C4-2B (cell line): ENCODE measurements around the gene SMARCA2.

Source experiments
- H3K27ac ChIP-seq: fragments of 450-650 bp; 2 replicates; pipeline ENCODE4 v1.5.1; 2017
- ZFX ChIP-seq: fragments of 450-650 bp; IDR thresholded peaks from 2 replicates; pipeline ENCODE4 v1.6.1; 2017
- TF ChIP-seq, protein P1 (sequence below): fragments of 450-650 bp; conservative IDR thresholded peaks from 2 replicates; pipeline ENCODE4 v1.5.1; 2017; ENCODE audit warnings: mild to moderate bottlenecking

Gene SMARCA2

GRCh38 chr9:2191609-2191972, 176.4 kb downstream of the SMARCA2 start:
- TF ChIP-seq, protein P1, sequence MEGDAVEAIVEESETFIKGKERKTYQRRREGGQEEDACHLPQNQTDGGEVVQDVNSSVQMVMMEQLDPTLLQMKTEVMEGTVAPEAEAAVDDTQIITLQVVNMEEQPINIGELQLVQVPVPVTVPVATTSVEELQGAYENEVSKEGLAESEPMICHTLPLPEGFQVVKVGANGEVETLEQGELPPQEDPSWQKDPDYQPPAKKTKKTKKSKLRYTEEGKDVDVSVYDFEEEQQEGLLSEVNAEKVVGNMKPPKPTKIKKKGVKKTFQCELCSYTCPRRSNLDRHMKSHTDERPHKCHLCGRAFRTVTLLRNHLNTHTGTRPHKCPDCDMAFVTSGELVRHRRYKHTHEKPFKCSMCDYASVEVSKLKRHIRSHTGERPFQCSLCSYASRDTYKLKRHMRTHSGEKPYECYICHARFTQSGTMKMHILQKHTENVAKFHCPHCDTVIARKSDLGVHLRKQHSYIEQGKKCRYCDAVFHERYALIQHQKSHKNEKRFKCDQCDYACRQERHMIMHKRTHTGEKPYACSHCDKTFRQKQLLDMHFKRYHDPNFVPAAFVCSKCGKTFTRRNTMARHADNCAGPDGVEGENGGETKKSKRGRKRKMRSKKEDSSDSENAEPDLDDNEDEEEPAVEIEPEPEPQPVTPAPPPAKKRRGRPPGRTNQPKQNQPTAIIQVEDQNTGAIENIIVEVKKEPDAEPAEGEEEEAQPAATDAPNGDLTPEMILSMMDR: no peak
- TF ChIP-seq ZFX: no peak
- no peak overlapping the region for H3K27ac ChIP-seq

- TF ChIP-seq ZFX: no peak
- TF ChIP-seq, protein P1: no peak
- H3K27ac ChIP-seq: no peak overlapping the region
Measured at GRCh38 chr9:2192356-2192979, 177.3 kb downstream of the SMARCA2 start.

DNA sequence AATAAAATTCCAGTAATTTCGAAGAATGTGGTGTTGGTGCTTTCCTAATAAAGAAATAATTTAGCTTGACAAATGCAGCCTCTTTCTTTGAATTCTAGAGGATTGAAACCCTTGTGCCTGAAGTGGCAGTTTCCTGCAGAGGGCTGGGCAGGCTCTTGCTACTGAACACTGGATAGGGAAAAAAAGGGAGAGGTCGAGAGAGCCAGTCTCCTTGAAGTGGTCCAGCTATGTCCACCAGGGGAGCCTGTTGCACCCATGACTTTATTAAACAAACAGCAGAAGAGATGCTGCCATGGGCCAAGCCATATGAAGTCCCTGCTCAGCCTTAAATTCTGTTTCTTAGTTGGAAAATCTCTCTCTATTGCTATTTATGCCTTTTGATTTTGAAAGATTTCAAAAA, 178.4 kb downstream of the SMARCA2 start:
- TF ChIP-seq ZFX: no peak
- TF ChIP-seq, protein P1: no peak; the same call in 1 of the 2 replicates
- H3K27ac ChIP-seq: no peak overlapping the region

- H3K27ac ChIP-seq: no peak overlapping the region
- TF ChIP-seq, protein P1: no peak
- TF ChIP-seq ZFX: no peak
Measured at GRCh38 chr9:2195211-2195610, 180.1 kb downstream of the SMARCA2 start.

DNA sequence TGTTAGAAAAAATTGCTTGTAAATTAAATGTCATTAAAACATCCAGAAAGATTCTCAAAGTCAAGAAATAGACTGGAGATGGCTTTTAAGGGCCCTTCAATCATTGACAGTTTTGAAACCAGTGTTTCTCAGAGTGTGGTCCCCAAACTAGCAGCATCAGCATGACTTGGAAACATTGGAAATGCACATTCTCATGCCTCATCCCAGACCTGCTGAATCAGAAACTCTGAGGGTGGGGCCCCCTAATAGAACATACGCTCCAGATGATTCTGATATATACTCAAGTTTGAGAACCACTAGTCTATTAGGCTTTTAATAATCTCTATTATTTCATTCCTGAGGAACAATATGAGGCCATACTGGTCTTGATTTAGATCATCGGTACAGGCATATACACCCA, 181.6 kb downstream of the SMARCA2 start:
- TF ChIP-seq ZFX: no peak
- TF ChIP-seq, protein P1: no peak
- no peak overlapping the region for H3K27ac ChIP-seq

- no peak overlapping the region for H3K27ac ChIP-seq
- no peak for TF ChIP-seq ZFX
- TF ChIP-seq, protein P1: no peak
Measured at GRCh38 chr9:2198956-2199635, 183.9 kb downstream of the SMARCA2 start.

GRCh38 chr9:2199999-2200796, 185.1 kb downstream of the SMARCA2 start:
- H3K27ac ChIP-seq: no peak overlapping the region
- no peak for TF ChIP-seq ZFX
- TF ChIP-seq, protein P1: peak; percentile 49
